Stimulated activated CD4-positive, alpha-beta T cell treated with anti-CD3 and anti-CD28 coated beads, Interleukin-4, amount 100 ng/mL, for 24 hours (primary cell): ENCODE data around the gene HNRNPA2B1.
"Not testable (repeated sequence)": the region's sequence is repeated elsewhere in the genome, so short reads cannot be mapped to it uniquely, and the experiment has no call there.

Experiments
- DNase-seq: peaks from one replicate; pipeline ENCODE4 v3.0.0-alpha.2; 2020

The HNRNPA2B1 gene

GRCh38 chr7:26183545-26184280 lies 16.8 kb downstream of the HNRNPA2B1 start:
- DNase-seq = no peak

- no peak for DNase-seq
These were observed 17.8 kb downstream of the HNRNPA2B1 start for GRCh38 chr7:26182706-26183105.

GRCh38 chr7:26182283-26182682 lies 18.3 kb downstream of the HNRNPA2B1 start:
- DNase-seq = no peak

- no peak for DNase-seq
These were observed 18.9 kb downstream of the HNRNPA2B1 start for GRCh38 chr7:26181474-26182227.

GRCh38 chr7:26180792-26181198 lies 19.8 kb downstream of the HNRNPA2B1 start:
- no peak for DNase-seq

GRCh38 chr7:26179826-26180497 lies 20.6 kb downstream of the HNRNPA2B1 start:
- no peak for DNase-seq

- DNase-seq = no peak
These were observed 21.1 kb downstream of the HNRNPA2B1 start for GRCh38 chr7:26179422-26179821.

- DNase-seq = no peak
These were observed 22.1 kb downstream of the HNRNPA2B1 start for GRCh38 chr7:26178272-26178960.

- not testable (repeated sequence) for DNase-seq
These were observed 23.3 kb downstream of the HNRNPA2B1 start for GRCh38 chr7:26177269-26177668.

GRCh38 chr7:26176696-26177095 lies 23.9 kb downstream of the HNRNPA2B1 start:
- DNase-seq = not testable (repeated sequence)

- not testable (repeated sequence) for DNase-seq
These were observed 24.6 kb downstream of the HNRNPA2B1 start for GRCh38 chr7:26175903-26176302.

- DNase-seq = no peak
These were observed 28.5 kb downstream of the HNRNPA2B1 start for GRCh38 chr7:26172048-26172447.

GRCh38 chr7:26171601-26172000 lies 28.9 kb downstream of the HNRNPA2B1 start:
- DNase-seq = no peak

GRCh38 chr7:26170663-26171062 lies 29.9 kb downstream of the HNRNPA2B1 start:
- no peak for DNase-seq

GRCh38 chr7:26169271-26169670 lies 31.3 kb downstream of the HNRNPA2B1 start:
- no peak for DNase-seq

- no peak for DNase-seq
These were observed 32.0 kb downstream of the HNRNPA2B1 start for GRCh38 chr7:26168458-26169023.

- no peak for DNase-seq
These were observed 33.1 kb downstream of the HNRNPA2B1 start for GRCh38 chr7:26167303-26167934.

GRCh38 chr7:26166684-26167266 lies 33.8 kb downstream of the HNRNPA2B1 start:
- DNase-seq = no peak

GRCh38 chr7:26165950-26166683 lies 34.4 kb downstream of the HNRNPA2B1 start:
- no peak for DNase-seq

- not testable (repeated sequence) for DNase-seq
These were observed 36.7 kb downstream of the HNRNPA2B1 start for GRCh38 chr7:26163804-26164203.

GRCh38 chr7:26162431-26162830 lies 38.1 kb downstream of the HNRNPA2B1 start:
- no peak for DNase-seq
